CD4-positive, CD25-positive, alpha-beta regulatory T cell (primary cell): ENCODE measurements around the gene ALKBH4. TPM values are rescaled to one million over a fixed set of nuclear protein-coding genes. Genes with fewer than 3 reads are reported as not detected.

Source experiments
- ATAC-seq, 2 donors: fragments of 150-1000 bp; cut with Tn5 transposase; one replicate each; pipeline ENCODE4 v1.10.0; 2021; ENCODE audit warnings: low read depth in 2 of 2, moderate number of reproducible peaks in 2 of 2, moderate library complexity in 1 of 2
- DNase-seq, 3 donors: peaks; one replicate each; pipeline versions ENCODE4 v3.0.0 to v3.0.0-alpha.2; 2012 to 2022; ENCODE audit warnings: mixed read lengths in 1 of 3
- H3K27ac ChIP-seq: one replicate; pipeline ENCODE4 v1.7.0; 2013; ENCODE audit warnings: mild to moderate bottlenecking, low read length; ENCODE audit not compliant: insufficient read depth, poor library complexity, severe bottlenecking
- H3K27me3 ChIP-seq: one replicate; pipeline ENCODE4 v1.7.0; 2013; ENCODE audit warnings: low read length; ENCODE audit not compliant: control insufficient read depth, insufficient read depth
- H3K36me3 ChIP-seq: one replicate; pipeline ENCODE4 v1.7.0; 2013; ENCODE audit warnings: mild to moderate bottlenecking, low read length, moderate library complexity; ENCODE audit not compliant: control insufficient read depth, insufficient read depth
- H3K4me1 ChIP-seq: 2 replicates; pipeline ENCODE4 v1.7.0; 2013; ENCODE audit warnings: mild to moderate bottlenecking, low read length; ENCODE audit not compliant: insufficient read depth, control insufficient read depth, poor library complexity, severe bottlenecking
- H3K4me3 ChIP-seq: one replicate; pipeline ENCODE4 v1.7.0; 2013; ENCODE audit warnings: low read depth, mild to moderate bottlenecking, low read length, moderate library complexity
- H3K9me3 ChIP-seq, 2 experiments: 1 replicate in 1 of 2; 2 replicates in 1 of 2; pipeline ENCODE4 v1.7.0; 2013; ENCODE audit warnings: low read length in 2 of 2, mild to moderate bottlenecking in 1 of 2, moderate library complexity in 1 of 2; ENCODE audit not compliant: control insufficient read depth in 2 of 2
- H3K27ac Mint-ChIP-seq, 3 donors: one replicate each; pipeline ENCODE4 v1.8.0; 2020 to 2022; ENCODE audit warnings: mild to moderate bottlenecking in 3 of 3, mixed read lengths in 3 of 3, moderate library complexity in 2 of 3
- H3K27me3 Mint-ChIP-seq: one replicate; pipeline ENCODE4 v1.8.0; 2022; ENCODE audit warnings: mild to moderate bottlenecking, mixed read lengths
- H3K36me3 Mint-ChIP-seq: one replicate; pipeline ENCODE4 v1.8.0; 2020; ENCODE audit warnings: mixed read lengths
- H3K4me1 Mint-ChIP-seq, 4 donors: one replicate each; pipeline ENCODE4 v1.8.0; 2020 to 2022; ENCODE audit warnings: mixed read lengths in 4 of 4, mild to moderate bottlenecking in 1 of 4
- H3K4me3 Mint-ChIP-seq, 4 donors: one replicate each; pipeline ENCODE4 v1.8.0; 2020 to 2022; ENCODE audit warnings: mild to moderate bottlenecking in 4 of 4, mixed read lengths in 4 of 4, moderate library complexity in 3 of 4
- H3K9me3 Mint-ChIP-seq, 7 donors: one replicate each; pipeline ENCODE4 v1.8.0; 2020 to 2022; ENCODE audit warnings: mixed read lengths in 7 of 7, mild to moderate bottlenecking in 3 of 7, moderate library complexity in 2 of 7
- polyA plus RNA-seq, 4 donors: library from polyadenylated mRNA; unstranded; fragments of 300-500 nt; fragmentation: Illumina TruSeq; gene quantifications; one replicate each; pipeline ENCODE4 v1.2.3, GENCODE V29; 2021
- total RNA-seq: library from RNA; stranded (reverse); gene quantifications from one replicate; pipeline ENCODE4 v1.2.3, GENCODE V29; 2022

The ALKBH4 gene
- total and polyA plus RNA-seq, 5 donors from 2014 or later, result 7.4 to 20.6 (median 18.5) TPM

- Mint-ChIP-seq H3K27me3 (no peaks in the 10 kb centered on the region), H3K4me3 (no peak overlapping the region), H3K9me3 (no peaks in the 10 kb centered on the region), H3K27ac (no peak overlapping the region), H3K36me3 (peaks cover 52% of the 10 kb centered on the region), H3K4me1 (peaks cover 0 to 13% (median 9%) of the 10 kb centered on the region in 4 donors)
- Histone ChIP-seq H3K4me3 (no peak overlapping the region), H3K27ac (no peak overlapping the region), H3K27me3 (no peaks in the 10 kb centered on the region), H3K9me3 (peaks cover 0 to 3% of the 10 kb centered on the region in 2 experiments), H3K36me3 (peaks cover 78% of the 10 kb centered on the region), H3K4me1 (no peaks in the 10 kb centered on the region)
- ATAC-seq (no peak), DNase-seq (no peak)
Measured at GRCh38 chr7:102407910-102408309, 56.8 kb downstream of the ALKBH4 start.

Other genes starting within 250 kb of the ALKBH4 start
- gene SH2B2, start 178.0 kb downstream of the ALKBH4 start, total RNA-seq, result 0.89 TPM
- gene SH2B2, start 178.0 kb downstream of the ALKBH4 start, polyA plus RNA-seq, result under 1 TPM; 0.24 to 0.94 (median 0.48) TPM
- gene SPDYE6, start 108.4 kb downstream of the ALKBH4 start, total RNA-seq, result not detected
- under 1 TPM in 2 of 4 donors, not detected in 2; 0.16 to 0.22 TPM for gene SPDYE6, start 108.4 kb downstream of the ALKBH4 start, polyA plus RNA-seq
- 47.7 TPM for gene PRKRIP1, start 68.5 kb downstream of the ALKBH4 start, total RNA-seq
- gene PRKRIP1, start 68.5 kb downstream of the ALKBH4 start, polyA plus RNA-seq, result 10 to 100 TPM; 12.3 to 15.5 (median 14.8) TPM
- 14.6 TPM for gene ORAI2, start 31.3 kb downstream of the ALKBH4 start, total RNA-seq
- gene ORAI2, start 31.3 kb downstream of the ALKBH4 start, polyA plus RNA-seq, result 10 to 100 TPM; 15.8 to 26.6 (median 17.7) TPM
- 12.9 TPM for gene LRWD1, start 121 bp upstream of the ALKBH4 start, total RNA-seq
- gene LRWD1, start 121 bp upstream of the ALKBH4 start, polyA plus RNA-seq, result 10 to 100 TPM; 12.4 to 15.3 (median 13.7) TPM
- 39.1 TPM for gene POLR2J, start 14.1 kb upstream of the ALKBH4 start, total RNA-seq
- 100 to 1,000 TPM in 3 of 4 donors, 10 to 100 TPM in 1; 73.9 to 109 (median 104) TPM for gene POLR2J, start 14.1 kb upstream of the ALKBH4 start, polyA plus RNA-seq
- gene RASA4B, start 52.9 kb upstream of the ALKBH4 start, total RNA-seq, result 32.4 TPM
- gene RASA4B, start 52.9 kb upstream of the ALKBH4 start, polyA plus RNA-seq, result 10 to 100 TPM in 1 of 4 donors, 1 to 10 TPM in 3; 8.0 to 14.2 (median 9.3) TPM
- 98.1 TPM for gene UPK3BL2, start 78.8 kb upstream of the ALKBH4 start, total RNA-seq
- 1 to 10 TPM in 3 of 4 donors, under 1 TPM in 1; 0.86 to 3.3 (median 1.5) TPM for gene UPK3BL2, start 78.8 kb upstream of the ALKBH4 start, polyA plus RNA-seq
- gene SPDYE2, start 86.4 kb upstream of the ALKBH4 start, total RNA-seq, result 0.39 TPM
- under 1 TPM; 0.19 to 0.66 (median 0.47) TPM for gene SPDYE2, start 86.4 kb upstream of the ALKBH4 start, polyA plus RNA-seq
- gene POLR2J3, start 107.7 kb upstream of the ALKBH4 start, total RNA-seq, result 214 TPM
- gene POLR2J3, start 107.7 kb upstream of the ALKBH4 start, polyA plus RNA-seq, result 10 to 100 TPM; 19.9 to 33.7 (median 27.9) TPM
- gene RASA4, start 151.9 kb upstream of the ALKBH4 start, total RNA-seq, result 67.5 TPM
- 10 to 100 TPM; 17.7 to 24.2 (median 19.3) TPM for gene RASA4, start 151.9 kb upstream of the ALKBH4 start, polyA plus RNA-seq
- gene UPK3BL1, start 177.9 kb upstream of the ALKBH4 start, total RNA-seq, result 119 TPM
- 10 to 100 TPM in 3 of 4 donors, 1 to 10 TPM in 1; 9.7 to 32.6 (median 21.9) TPM for gene UPK3BL1, start 177.9 kb upstream of the ALKBH4 start, polyA plus RNA-seq
- not detected for gene SPDYE2B, start 185.5 kb upstream of the ALKBH4 start, total RNA-seq
- gene SPDYE2B, start 185.5 kb upstream of the ALKBH4 start, polyA plus RNA-seq, result under 1 TPM in 1 of 4 donors, not detected in 3; 0.41 TPM
- gene POLR2J2, start 206.8 kb upstream of the ALKBH4 start, total RNA-seq, result 56.4 TPM
- 1 to 10 TPM; 1.3 to 3.3 (median 1.9) TPM for gene POLR2J2, start 206.8 kb upstream of the ALKBH4 start, polyA plus RNA-seq